Stimulated activated CD4-positive, alpha-beta T cell treated with anti-CD3 and anti-CD28 coated beads, Interleukin-4, amount 100 ng/mL, for 48 hours (primary cell): ENCODE data around the gene SIT1.

Experiments
- DNase-seq, 2 donors: peaks; one replicate each; pipeline ENCODE4 v3.0.0-alpha.2; 2020; ENCODE audit warnings: low read depth in 2 of 2

Gene SIT1

GRCh38 chr9:35682520-35683315, 32.0 kb upstream of the SIT1 start:
- no peak for DNase-seq

- DNase-seq, result no peak
Measured at GRCh38 chr9:35682051-35682450, 31.3 kb upstream of the SIT1 start.

DNA sequence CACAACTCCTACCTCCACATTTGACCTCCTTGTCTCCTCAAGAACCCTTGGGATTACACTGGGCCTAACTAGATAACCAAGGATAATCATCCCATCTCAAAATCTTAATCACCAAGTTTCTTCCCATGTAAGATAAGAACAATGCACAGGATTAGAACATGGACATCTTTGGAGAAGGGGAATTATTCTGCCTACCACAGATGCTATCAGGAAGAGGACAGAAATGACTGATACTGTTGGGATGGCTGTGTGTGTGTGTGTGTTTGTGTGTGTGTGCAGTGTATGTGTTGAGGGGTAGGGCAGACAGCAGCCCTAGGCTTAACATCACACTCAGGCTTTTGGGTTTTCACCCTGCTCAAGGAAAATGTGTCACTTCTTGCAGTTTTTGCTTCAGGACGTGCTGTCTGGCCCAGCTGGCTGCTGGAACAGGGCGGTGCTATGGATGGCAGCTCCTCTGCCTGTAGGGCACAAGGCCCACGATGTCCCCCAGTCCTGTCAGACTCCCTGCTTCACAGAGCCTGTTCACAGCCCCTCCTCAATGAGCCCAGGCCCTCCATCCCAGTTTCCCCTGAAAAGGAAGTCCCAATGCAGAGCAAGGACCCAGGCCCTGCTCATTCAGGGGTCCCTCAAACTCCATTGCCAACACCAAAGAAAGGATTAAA, 30.7 kb upstream of the SIT1 start:
- DNase-seq, result no peak

GRCh38 chr9:35680331-35681105, 29.8 kb upstream of the SIT1 start:
- DNase-seq, result no peak

DNA sequence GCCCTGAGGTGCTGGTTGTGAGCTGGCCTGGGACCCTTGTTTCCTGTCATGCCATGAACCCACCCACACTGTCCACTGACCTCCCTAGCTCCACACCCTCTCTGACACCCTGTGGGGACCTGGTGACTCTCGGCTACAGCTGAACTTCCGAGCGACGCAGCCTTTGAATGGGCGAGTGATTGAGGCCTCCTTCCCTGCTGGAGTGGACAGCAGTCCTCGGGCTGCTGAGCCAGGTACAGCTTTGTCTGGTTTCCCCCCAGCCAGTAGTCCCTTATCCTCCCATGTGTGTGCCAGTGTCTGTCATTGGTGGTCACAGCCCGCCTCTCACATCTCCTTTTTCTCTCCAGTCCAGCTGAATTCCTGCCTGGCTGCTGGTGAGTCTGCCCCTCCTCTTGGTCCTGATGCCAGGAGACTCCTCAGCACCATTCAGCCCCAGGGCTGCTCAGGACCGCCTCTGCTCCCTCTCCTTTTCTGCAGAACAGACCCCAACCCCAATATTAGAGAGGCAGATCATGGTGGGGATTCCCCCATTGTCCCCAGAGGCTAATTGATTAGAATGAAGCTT, 29.1 kb upstream of the SIT1 start:
- no peak for DNase-seq

DNA sequence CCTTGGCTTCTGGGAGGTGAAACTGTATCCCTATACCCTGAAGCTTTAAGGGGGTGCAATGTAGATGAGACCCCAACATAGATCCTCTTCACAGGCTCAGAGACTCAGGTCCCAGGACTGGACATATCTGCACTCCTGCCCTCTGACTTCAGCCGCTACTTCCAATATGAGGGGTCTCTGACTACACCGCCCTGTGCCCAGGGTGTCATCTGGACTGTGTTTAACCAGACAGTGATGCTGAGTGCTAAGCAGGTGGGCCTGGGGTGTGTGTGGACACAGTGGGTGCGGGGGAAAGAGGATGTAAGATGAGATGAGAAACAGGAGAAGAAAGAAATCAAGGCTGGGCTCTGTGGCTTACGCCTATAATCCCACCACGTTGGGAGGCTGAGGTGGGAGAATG, 28.4 kb upstream of the SIT1 start:
- DNase-seq, result no peak

DNA sequence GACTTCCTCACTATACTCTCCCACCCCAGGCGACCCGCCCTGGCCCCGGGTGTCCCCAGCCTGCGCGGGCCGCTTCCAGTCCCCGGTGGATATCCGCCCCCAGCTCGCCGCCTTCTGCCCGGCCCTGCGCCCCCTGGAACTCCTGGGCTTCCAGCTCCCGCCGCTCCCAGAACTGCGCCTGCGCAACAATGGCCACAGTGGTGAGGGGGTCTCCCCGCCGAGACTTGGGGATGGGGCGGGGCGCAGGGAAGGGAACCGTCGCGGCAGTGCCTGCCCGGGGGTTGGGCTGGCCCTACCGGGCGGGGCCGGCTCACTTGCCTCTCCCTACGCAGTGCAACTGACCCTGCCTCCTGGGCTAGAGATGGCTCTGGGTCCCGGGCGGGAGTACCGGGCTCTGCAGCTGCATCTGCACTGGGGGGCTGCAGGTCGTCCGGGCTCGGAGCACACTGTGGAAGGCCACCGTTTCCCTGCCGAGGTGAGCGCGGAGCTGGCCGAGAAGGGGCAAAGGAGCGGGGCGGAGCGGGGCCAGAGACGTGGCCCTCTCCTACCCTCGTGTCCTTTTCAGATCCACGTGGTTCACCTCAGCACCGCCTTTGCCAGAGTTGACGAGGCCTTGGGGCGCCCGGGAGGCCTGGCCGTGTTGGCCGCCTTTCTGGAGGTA, 25.1 kb upstream of the SIT1 start:
- no peak for DNase-seq

- DNase-seq, result no peak
Measured at GRCh38 chr9:35675204-35675603, 24.5 kb upstream of the SIT1 start.

GRCh38 chr9:35674025-35674361, 23.3 kb upstream of the SIT1 start:
- DNase-seq, result no peak

GRCh38 chr9:35673132-35674024, 22.6 kb upstream of the SIT1 start, which contains the start of gene CA9:
CA9 (plus strand) TSS chr9:35673928; CDS start chr9:35673960, 32 bp downstream.
- DNase-seq, result no peak

- DNase-seq, result no peak
Measured at GRCh38 chr9:35669331-35670145, 18.8 kb upstream of the SIT1 start.

DNA sequence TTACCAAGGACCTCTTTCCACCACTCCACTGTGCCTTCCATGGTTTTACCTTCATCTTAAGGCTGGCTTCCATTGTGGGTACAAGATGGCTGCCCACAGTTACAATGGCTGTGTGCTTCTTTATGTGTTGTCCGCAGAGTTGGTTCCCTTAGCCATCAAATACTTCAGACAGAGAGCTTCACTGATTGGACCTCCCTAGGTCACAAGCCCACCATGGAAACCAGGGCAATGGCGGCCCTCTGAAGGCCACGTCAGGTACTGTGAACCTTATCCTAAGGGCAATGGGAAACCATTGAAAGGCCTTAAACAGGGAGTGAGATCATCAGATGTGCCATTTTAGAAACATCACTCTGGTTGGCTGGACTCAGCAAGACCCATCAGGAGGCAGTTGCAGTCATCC, 17.2 kb upstream of the SIT1 start:
- DNase-seq, result no peak

DNA sequence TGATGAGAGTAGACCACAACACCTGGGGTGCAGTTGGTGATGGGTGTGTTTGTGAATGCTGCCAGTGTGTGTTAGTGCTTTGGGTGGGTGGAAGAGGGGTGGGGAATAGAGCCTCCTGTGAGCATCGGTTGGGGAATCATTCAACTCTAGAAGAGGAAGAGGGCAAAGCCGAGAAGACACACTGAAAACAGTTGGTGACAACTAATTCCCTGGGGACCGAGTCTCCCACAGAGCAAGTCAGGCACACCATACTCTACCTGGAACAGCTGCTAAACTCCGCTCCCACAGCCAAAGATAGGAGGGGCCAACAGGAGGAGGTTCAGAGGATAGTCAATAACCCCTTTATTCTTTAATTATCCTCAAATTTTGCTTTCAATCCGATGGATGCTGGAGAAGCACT, 15.8 kb upstream of the SIT1 start:
- no peak for DNase-seq

DNA sequence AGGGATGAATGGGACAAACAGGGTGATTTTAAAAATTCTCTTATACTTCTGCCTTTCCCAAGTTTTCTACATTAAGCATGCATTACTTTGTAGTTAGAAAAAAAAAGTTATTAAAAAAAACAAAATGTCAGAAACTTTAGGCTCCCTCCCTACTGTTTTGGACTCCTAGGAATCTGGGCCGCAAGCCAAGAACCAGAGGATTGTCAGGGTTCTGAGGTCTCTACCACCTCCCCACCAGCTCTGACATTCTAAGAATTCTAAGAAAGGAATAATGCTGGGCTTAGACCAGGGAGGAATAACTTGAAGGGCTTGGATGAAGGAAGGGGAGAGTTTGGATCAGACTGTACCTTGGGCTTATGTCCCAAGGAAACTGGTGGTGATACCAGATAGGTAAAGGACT, 15.3 kb upstream of the SIT1 start:
- no peak for DNase-seq

DNA sequence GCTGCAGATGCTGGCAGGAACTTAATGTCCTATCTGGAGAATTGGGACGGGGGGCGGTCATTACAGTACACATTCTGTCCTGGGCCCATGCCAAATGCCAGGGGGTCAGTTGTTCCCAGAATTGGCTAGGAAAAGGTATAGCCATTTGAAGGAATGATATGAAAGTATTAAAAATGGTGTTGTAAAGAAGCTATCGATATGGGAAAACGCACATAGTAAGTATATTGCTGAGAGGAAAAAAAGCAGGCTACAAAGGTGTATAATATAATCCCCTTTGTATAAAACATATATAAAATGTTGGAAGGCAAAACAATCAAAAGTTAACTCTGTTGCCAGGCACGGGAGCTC, 14.7 kb upstream of the SIT1 start:
- DNase-seq, result no peak

GRCh38 chr9:35664531-35665470, 14.1 kb upstream of the SIT1 start, which contains the start of gene ARHGEF39:
ARHGEF39 (minus strand) TSS chr9:35665195; CDS start chr9:35665169, 26 bp downstream.
- peak; percentile 58 to 71 for DNase-seq

GRCh38 chr9:35662437-35662836, 11.7 kb upstream of the SIT1 start:
- no peak for DNase-seq

- no peak for DNase-seq
Measured at GRCh38 chr9:35661756-35662350, 11.1 kb upstream of the SIT1 start.
